Measurements from ENCODE around the gene AUTS2.

Gene AUTS2

DNA sequence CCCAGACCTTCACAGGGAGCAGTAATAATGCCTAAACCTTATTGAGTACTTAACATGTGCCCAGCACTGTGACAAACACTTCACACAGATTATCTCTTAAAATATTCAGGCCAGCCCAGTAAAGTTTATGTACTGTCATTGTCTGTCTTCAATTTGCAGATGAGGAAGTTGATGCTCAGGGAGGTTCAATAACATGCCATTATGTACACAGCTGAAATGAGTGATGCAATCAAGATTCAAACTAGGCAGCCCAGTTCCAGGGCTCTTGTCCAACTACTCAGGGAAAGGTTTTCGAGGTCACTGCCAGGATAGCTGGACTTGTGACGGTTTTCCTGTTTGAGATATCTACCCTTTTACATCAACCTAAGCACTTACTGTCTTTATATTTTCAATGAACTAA lies 56.1 kb downstream of the AUTS2 start:
- ChIA-PET POLR2A (no interaction called here), CTCF (no interaction called here)
- no peak overlapping the region for H3K4me3 ChIP-seq (ENCODE audit: low read depth, low read length)
- no peak for DNase-seq (ENCODE audit: low read depth, low spot score)
- TF ChIP-seq, protein P1, sequence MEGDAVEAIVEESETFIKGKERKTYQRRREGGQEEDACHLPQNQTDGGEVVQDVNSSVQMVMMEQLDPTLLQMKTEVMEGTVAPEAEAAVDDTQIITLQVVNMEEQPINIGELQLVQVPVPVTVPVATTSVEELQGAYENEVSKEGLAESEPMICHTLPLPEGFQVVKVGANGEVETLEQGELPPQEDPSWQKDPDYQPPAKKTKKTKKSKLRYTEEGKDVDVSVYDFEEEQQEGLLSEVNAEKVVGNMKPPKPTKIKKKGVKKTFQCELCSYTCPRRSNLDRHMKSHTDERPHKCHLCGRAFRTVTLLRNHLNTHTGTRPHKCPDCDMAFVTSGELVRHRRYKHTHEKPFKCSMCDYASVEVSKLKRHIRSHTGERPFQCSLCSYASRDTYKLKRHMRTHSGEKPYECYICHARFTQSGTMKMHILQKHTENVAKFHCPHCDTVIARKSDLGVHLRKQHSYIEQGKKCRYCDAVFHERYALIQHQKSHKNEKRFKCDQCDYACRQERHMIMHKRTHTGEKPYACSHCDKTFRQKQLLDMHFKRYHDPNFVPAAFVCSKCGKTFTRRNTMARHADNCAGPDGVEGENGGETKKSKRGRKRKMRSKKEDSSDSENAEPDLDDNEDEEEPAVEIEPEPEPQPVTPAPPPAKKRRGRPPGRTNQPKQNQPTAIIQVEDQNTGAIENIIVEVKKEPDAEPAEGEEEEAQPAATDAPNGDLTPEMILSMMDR (IDR thresholded peaks at IDR 0.05; ENCODE audit: insufficient read depth, low read length, missing control alignments) = no peak

DNA sequence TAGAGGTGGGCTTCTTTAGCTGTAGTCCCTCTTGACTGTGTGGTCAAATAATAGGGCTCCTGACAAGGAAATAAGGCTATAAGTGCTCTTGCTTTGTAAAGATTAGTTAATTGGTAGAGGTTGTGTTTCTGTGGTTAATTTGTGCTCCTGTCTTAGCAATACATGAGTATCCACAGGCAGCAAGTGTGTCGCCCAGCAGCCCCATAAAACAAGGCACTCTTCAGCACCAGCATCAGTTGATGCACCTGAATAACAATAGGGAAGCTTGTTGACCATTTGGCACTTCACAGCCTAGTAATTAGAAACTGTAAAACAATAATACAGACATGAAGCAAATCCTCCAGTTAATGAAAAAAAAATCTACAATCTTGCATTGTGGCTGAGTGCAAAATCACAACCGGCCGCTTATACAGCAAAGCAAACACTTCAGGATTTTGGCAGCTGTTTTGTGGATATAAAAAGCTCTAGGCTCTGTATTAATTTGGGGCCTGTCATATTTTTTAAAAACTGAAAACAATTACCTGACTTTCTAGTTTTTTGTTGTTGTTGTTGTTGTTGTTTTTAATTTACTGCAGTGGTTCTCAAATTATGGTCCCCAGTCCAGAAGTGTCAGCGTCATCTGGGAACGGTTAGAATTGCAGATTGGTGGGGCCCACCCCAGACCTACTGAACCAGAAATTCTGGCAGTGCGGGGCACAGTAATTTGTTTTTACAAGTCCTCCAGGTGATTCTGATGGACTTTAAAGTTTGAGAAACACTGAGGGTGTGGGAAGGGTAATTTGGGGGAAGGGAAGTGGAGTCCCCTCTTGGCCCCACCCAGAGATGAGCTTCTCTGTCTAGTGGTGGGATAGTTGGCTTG lies 56.8 kb downstream of the AUTS2 start:
- no peak overlapping the region for H3K4me3 ChIP-seq (ENCODE audit: low read depth, low read length)
- TF ChIP-seq, protein P1 (IDR thresholded peaks at IDR 0.05; ENCODE audit: insufficient read depth, low read length, missing control alignments) = no peak
- ChIA-PET CTCF (interaction anchor here (1.3 kb wide), 1 partner anchor 277 kb away, joined by 3 read pairs; no protein-coding TSS in a partner anchor), POLR2A (no interaction called here)
- DNase-seq (ENCODE audit: low read depth, low spot score) = no peak

DNA sequence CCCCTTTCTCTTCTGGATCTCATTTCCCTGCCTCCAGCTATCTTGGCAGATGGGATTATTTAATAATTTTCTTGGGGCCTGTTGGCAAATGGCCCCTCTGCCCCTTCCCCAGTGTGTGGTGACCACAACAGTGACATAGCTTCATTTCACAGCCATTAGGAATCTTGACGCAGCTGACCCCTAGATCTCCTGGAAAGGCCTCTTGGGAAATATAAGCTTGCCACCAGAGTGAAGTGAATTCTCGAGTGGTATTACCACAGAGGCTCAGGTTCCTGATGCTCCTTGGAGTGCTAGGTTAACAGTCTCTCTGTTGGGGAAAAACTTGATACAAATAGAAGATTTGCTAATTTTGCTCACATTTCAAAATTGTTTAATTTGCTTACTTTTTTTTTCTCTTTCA lies 57.8 kb downstream of the AUTS2 start:
- no peak overlapping the region for H3K4me3 ChIP-seq (ENCODE audit: low read depth, low read length)
- no peak for DNase-seq (ENCODE audit: low read depth, low spot score)
- TF ChIP-seq, protein P1 (IDR thresholded peaks at IDR 0.05; ENCODE audit: insufficient read depth, low read length, missing control alignments) = no peak
- ChIA-PET CTCF (interaction anchor here (1.3 kb wide), 1 partner anchor 276 kb away, joined by 3 read pairs; no protein-coding TSS in a partner anchor), POLR2A (no interaction called here)

DNA sequence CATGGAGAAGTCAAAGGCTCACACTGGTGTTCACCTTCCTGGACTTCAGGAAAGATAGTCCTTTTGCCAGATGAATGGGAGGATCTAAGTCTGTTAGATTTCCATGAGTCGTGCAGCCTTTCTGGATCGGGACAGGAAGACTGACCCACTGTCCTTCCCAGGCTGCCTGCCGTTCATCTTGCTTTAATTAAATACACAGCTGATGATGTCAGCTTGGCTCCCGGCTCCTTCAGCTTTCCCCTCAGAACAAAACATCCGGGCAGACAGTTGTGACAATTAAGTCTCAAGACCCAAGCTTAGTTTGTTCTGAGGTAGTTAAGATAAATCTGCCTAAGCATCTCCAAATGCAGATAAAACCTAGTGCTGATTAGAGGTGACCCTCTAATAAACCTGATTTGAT lies 58.6 kb downstream of the AUTS2 start:
- DNase-seq (ENCODE audit: low read depth, low spot score) = no peak
- H3K4me3 ChIP-seq (ENCODE audit: low read depth, low read length) = no peak overlapping the region
- POLR2A ChIA-PET = no interaction called here

DNA sequence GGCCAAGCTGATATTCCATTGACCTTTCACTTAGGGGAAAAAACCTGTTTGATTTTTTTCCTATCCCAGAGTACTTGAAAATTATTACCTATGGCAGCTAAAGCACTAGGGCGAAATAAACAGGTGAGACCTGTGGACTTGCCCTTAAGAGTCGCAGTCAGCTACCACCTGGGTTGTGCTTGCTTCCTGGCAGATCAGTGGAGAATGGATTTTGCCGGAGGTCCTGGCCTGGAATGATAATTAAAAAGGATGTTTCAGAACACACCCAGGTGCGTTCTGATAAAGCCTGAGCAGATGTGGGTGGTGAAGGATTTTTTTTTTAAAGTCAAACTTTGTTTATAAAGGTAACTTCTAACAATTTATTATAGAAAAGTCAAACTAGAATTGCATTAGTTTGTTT lies 59.1 kb downstream of the AUTS2 start:
- no peak for DNase-seq (ENCODE audit: low read depth, low spot score)
- no peak overlapping the region for H3K4me3 ChIP-seq (ENCODE audit: low read depth, low read length)
- TF ChIP-seq, protein P1 (IDR thresholded peaks at IDR 0.05; ENCODE audit: insufficient read depth, low read length, missing control alignments) = no peak
- POLR2A ChIA-PET = no interaction called here
- CTCF ChIA-PET = interaction anchor here (1.0 kb wide), 1 partner anchor 20 kb away, joined by 4 read pairs; no protein-coding TSS in a partner anchor

More for the DNA sequence above, 58.6 kb downstream of the AUTS2 start:
- TF ChIP-seq, protein P1 (IDR thresholded peaks at IDR 0.05; ENCODE audit: insufficient read depth, low read length, missing control alignments) = no peak
- CTCF ChIA-PET = interaction anchor here (1.0 kb wide), 1 partner anchor 21 kb away, joined by 4 read pairs; no protein-coding TSS in a partner anchor

DNA sequence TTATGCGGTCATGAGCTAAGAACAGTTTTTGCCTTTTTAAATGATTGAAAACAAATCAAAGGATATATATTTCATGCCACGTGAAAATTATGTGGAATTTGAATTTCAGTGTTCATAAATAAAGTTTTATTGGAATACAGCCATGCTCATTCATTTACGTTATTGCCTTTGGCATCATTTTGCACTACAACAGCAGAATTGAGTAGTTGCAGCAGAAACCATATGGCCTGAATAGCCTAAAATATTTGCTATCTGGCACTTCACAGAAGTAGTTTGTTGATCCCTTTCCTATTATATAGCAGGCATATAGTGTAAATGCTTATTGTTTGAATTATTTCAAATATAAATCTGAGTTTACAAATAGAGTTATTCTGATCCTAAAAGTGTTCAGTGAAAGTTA lies 59.7 kb downstream of the AUTS2 start:
- TF ChIP-seq, protein P1 (IDR thresholded peaks at IDR 0.05; ENCODE audit: insufficient read depth, low read length, missing control alignments) = no peak
- ChIA-PET POLR2A (no interaction called here), CTCF (no interaction called here)
- DNase-seq (ENCODE audit: low read depth, low spot score) = no peak
- no peak overlapping the region for H3K4me3 ChIP-seq (ENCODE audit: low read depth, low read length)
